Stomach (tissue), 9 donors: ENCODE results near the gene HMGCS1. TPM values are rescaled to one million over a fixed set of nuclear protein-coding genes. Genes with fewer than 3 reads are reported as not detected.

Experiments
- DNase-seq, 2 donors: peaks; one replicate each; pipeline versions ENCODE4 v3.0.0 to v3.0.0-alpha.2; 2013 to 2019
- H3K27ac ChIP-seq, 5 donors: fragments of 200-600 bp in 4 of 5; sonication (generic) in 4 of 5; one replicate each; pipeline ENCODE4 v1.5.1; 2013 to 2019; ENCODE audit warnings: mild to moderate bottlenecking in 1 of 5, moderate library complexity in 1 of 5
- H3K27me3 ChIP-seq, 3 donors: fragments of 200-600 bp; sonication (generic); one replicate each; pipeline ENCODE4 v1.5.1; 2017 to 2019; ENCODE audit warnings: mixed run types in 1 of 3
- H3K36me3 ChIP-seq, 4 donors: fragments of 200-600 bp; sonication (generic); 1 replicate in 3 of 4; 2 replicates in 1 of 4; pipeline ENCODE4 v1.5.1; 2016 to 2019
- H3K4me1 ChIP-seq, 4 donors: fragments of 200-600 bp; sonication (generic); one replicate each; pipeline ENCODE4 v1.5.1; 2016 to 2019
- H3K4me3 ChIP-seq, 4 donors: fragments of 200-600 bp; sonication (generic) in 3 of 4; one replicate each; pipeline ENCODE4 v1.5.1; 2016 to 2019; ENCODE audit warnings: mild to moderate bottlenecking in 1 of 4
- H3K9me3 ChIP-seq, 4 donors: fragments of 200-600 bp; sonication (generic); one replicate each; pipeline ENCODE4 v1.5.1; 2016 to 2019
- CTCF ChIP-seq, 7 experiments: fragments of 450-650 bp in 4 of 7; fragments of 200-600 bp in 3 of 7; sonication (generic) in 3 of 7; IDR thresholded peaks; one replicate each; pipeline ENCODE4 v1.5.1; 2016 to 2019; ENCODE audit warnings: antibody characterized with exemption in 7 of 7, control low read depth in 2 of 7, mild to moderate bottlenecking in 1 of 7
- EP300 ChIP-seq: sonication (generic); formaldehyde crosslinking; IDR thresholded peaks from one replicate; pipeline ENCODE4 v1.6.1; 2017; ENCODE audit warnings: antibody characterized with exemption
- POLR2A ChIP-seq, 4 donors: fragments of 450-650 bp; IDR thresholded peaks; one replicate each; pipeline ENCODE4 v1.6.1; 2016; ENCODE audit warnings: antibody characterized with exemption in 4 of 4, control low read depth in 2 of 4, mild to moderate bottlenecking in 1 of 4, moderate library complexity in 1 of 4
- POLR2AphosphoS5 ChIP-seq, 3 donors: sonication (generic); formaldehyde crosslinking; IDR thresholded peaks; one replicate each; pipeline ENCODE4 v1.6.1; 2016; ENCODE audit warnings: antibody characterized with exemption in 3 of 3
- WGBS, 5 donors: extraction: QIAGEN DNeasy Blood & Tissue Kit in 3 of 5; methylation state at CpG; one replicate each; pipeline versions ENCODE4 v1.1.5 to v1.1.7; 2013 to 2018; 5-methylcytosine and 5-hydroxymethylcytosine counted together
- intact Hi-C: fragments of 100-400 bp; cut with DNase I; formaldehyde crosslinking; loops from one replicate; pipeline ENCODE4 v1.15.1; 2023; ENCODE audit warnings: low total_unique reads
- polyA plus RNA-seq, 3 donors: library from polyadenylated mRNA; stranded (reverse); fragments of 200-250 nt; gene quantifications; one replicate each; pipeline ENCODE4 v1.2.3, GENCODE V29; 2013
- total RNA-seq, 5 donors: library from RNA; depleted of rRNA; stranded (reverse); fragments of >200 nt; gene quantifications; one replicate each; pipeline versions ENCODE4 v1.1.0 to v1.2.3, GENCODE V29; 2014 to 2016
- donor health status: healthy with polysubstance abuse.
- donor health status: Bipolar disorder and iron deficiency.
- donor health status: healthy.

The HMGCS1 gene
- total and polyA plus RNA-seq, 8 donors = 2.9 to 97.9 (median 46.3) TPM

- 80 to 92% (median 86%) methylated on average over 4 of the region's 4 CpGs for WGBS, 5 donors
- Histone ChIP-seq H3K9me3 (no peaks in the 10 kb centered on the region), H3K36me3 (peaks cover 0 to 5% (median 2%) of the 10 kb centered on the region in 4 donors), H3K4me3 (no peak overlapping the region), H3K27ac (no peak overlapping the region), H3K27me3 (no peaks in the 10 kb centered on the region), H3K4me1 (peaks cover 0 to 8% (median 7%) of the 10 kb centered on the region in 4 donors)
- no peak for TF ChIP-seq POLR2AphosphoS5 (IDR thresholded peaks at IDR 0.05)
- TF ChIP-seq CTCF (IDR thresholded peaks at IDR 0.05) = no peak
- no peak for TF ChIP-seq EP300
- no peak for TF ChIP-seq POLR2A (IDR thresholded peaks at IDR 0.05)
- intact Hi-C loops = no loop called here
- DNase-seq = no peak
Observed at GRCh38 chr5:43275391-43275790, 37.8 kb downstream of the HMGCS1 start.

- Histone ChIP-seq H3K27ac (no peak overlapping the region), H3K4me1 (peaks cover 0 to 8% (median 7%) of the 10 kb centered on the region in 4 donors), H3K27me3 (no peaks in the 10 kb centered on the region), H3K9me3 (no peaks in the 10 kb centered on the region), H3K36me3 (no peaks in the 10 kb centered on the region), H3K4me3 (no peak overlapping the region)
- TF ChIP-seq CTCF (IDR thresholded peaks at IDR 0.05) (no peak), EP300 (no peak), POLR2A (IDR thresholded peaks at IDR 0.05) (no peak), POLR2AphosphoS5 (IDR thresholded peaks at IDR 0.05) (no peak)
- intact Hi-C loops = no loop called here
- 24 to 37% (median 25%) methylated on average over 7 of the region's 7 CpGs for WGBS, 5 donors
- peak; percentile 33 to 52 for DNase-seq
Observed at GRCh38 chr5:43274435-43275114, 38.6 kb downstream of the HMGCS1 start.

GRCh38 chr5:43273552-43273951 lies 39.7 kb downstream of the HMGCS1 start:
- no peak for DNase-seq
- H3K36me3 ChIP-seq = no peaks in the 10 kb centered on the region
- H3K4me1 ChIP-seq = peaks cover 0 to 8% (median 7%) of the 10 kb centered on the region in 4 donors
- intact Hi-C loops = no loop called here
- H3K27ac ChIP-seq = no peak overlapping the region
- no peak overlapping the region for H3K4me3 ChIP-seq
- no peaks in the 10 kb centered on the region for H3K27me3 ChIP-seq
- no peaks in the 10 kb centered on the region for H3K9me3 ChIP-seq
- TF ChIP-seq POLR2AphosphoS5 (IDR thresholded peaks at IDR 0.05) (no peak), POLR2A (IDR thresholded peaks at IDR 0.05) (no peak), EP300 (no peak), CTCF (IDR thresholded peaks at IDR 0.05) (no peak)

- intact Hi-C loops = no loop called here
- 72 to 93% (median 85%) methylated on average over 1 of the region's 1 CpG for whole genome bisulfite sequencing, 5 donors
- Histone ChIP-seq H3K4me3 (no peak overlapping the region), H3K9me3 (peaks cover 0 to 9% (median 0%) of the 10 kb centered on the region in 4 donors), H3K36me3 (no peaks in the 10 kb centered on the region), H3K4me1 (peaks cover 0 to 8% (median 7%) of the 10 kb centered on the region in 4 donors), H3K27me3 (no peaks in the 10 kb centered on the region), H3K27ac (no peak overlapping the region)
- no peak for TF ChIP-seq CTCF (IDR thresholded peaks at IDR 0.05)
- TF ChIP-seq POLR2A (IDR thresholded peaks at IDR 0.05) = no peak
- no peak for TF ChIP-seq POLR2AphosphoS5 (IDR thresholded peaks at IDR 0.05)
- no peak for TF ChIP-seq EP300
- DNase-seq = no peak
Observed at GRCh38 chr5:43270645-43271044, 42.6 kb downstream of the HMGCS1 start.
